GM12864 (cell line): ENCODE results near the gene BCR.

Experiments used
- DNase-seq: peaks from one replicate; pipeline ENCODE4 v3.0.0-alpha.2; 2011; ENCODE audit warnings: low read depth
- H3K4me3 ChIP-seq: 2 replicates; pipeline ENCODE4 v1.5.1; 2011; ENCODE audit warnings: mild to moderate bottlenecking, low read depth, low read length, control low read depth
- TF ChIP-seq, protein P1 (sequence below): IDR thresholded peaks from 2 replicates; pipeline ENCODE4 v1.5.1; 2011; ENCODE audit warnings: low read depth, mild to moderate bottlenecking, moderate library complexity, low read length, control low read depth, inconsistent platforms; ENCODE audit errors: missing control alignments

Gene BCR

DNA sequence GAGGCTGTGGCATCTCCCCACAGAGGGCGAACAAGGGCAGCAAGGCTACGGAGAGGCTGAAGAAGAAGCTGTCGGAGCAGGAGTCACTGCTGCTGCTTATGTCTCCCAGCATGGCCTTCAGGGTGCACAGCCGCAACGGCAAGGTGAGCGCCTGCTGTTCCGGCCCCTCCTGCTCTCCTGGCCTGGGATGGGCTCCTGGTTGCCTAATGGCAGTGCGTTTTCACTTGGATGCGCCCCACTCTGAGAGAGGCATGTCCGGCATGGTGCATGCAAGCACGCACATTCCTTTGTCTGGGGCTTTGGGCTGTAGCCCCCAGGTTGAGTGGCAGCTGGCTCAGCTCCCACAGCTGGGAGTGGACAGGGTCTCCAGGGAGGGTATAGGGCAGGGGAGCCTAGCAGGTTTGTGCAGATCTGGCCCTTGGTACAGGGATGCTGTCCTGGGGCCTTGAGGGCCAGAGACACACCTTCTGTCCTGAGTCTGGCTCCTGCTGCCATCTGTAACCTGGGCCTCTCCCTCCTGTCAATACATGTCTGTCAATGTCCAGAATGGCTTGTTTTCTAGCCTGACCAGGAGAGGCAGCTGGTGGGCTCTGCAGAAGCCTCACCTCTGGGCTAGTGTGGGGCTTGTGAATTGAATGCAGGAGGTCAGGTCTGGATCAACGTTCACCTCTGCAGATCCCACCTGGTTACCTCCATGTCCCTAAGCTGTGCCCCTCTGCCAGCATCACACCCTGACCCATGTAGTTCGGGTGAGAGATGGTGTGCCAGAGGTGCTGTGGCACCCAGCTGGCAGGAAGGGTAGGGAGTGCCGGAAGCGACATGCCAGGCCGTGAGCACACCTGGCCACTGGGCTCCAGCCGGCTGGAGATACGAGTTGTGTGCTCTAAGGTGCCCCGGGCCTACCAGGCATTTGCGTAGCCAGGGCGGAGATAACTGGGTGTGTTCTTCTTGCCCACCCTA lies 107.1 kb downstream of the BCR start:
- TF ChIP-seq, protein P1, sequence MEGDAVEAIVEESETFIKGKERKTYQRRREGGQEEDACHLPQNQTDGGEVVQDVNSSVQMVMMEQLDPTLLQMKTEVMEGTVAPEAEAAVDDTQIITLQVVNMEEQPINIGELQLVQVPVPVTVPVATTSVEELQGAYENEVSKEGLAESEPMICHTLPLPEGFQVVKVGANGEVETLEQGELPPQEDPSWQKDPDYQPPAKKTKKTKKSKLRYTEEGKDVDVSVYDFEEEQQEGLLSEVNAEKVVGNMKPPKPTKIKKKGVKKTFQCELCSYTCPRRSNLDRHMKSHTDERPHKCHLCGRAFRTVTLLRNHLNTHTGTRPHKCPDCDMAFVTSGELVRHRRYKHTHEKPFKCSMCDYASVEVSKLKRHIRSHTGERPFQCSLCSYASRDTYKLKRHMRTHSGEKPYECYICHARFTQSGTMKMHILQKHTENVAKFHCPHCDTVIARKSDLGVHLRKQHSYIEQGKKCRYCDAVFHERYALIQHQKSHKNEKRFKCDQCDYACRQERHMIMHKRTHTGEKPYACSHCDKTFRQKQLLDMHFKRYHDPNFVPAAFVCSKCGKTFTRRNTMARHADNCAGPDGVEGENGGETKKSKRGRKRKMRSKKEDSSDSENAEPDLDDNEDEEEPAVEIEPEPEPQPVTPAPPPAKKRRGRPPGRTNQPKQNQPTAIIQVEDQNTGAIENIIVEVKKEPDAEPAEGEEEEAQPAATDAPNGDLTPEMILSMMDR, result no peak
- DNase-seq, result no peak

GRCh38 chr22:23288301-23289129 lies 108.2 kb downstream of the BCR start:
- no peak for DNase-seq
- TF ChIP-seq, protein P1, result no peak
- no peak overlapping the region for H3K4me3 ChIP-seq

More for the DNA sequence above, 107.1 kb downstream of the BCR start:
- H3K4me3 ChIP-seq, result no peak overlapping the region

DNA sequence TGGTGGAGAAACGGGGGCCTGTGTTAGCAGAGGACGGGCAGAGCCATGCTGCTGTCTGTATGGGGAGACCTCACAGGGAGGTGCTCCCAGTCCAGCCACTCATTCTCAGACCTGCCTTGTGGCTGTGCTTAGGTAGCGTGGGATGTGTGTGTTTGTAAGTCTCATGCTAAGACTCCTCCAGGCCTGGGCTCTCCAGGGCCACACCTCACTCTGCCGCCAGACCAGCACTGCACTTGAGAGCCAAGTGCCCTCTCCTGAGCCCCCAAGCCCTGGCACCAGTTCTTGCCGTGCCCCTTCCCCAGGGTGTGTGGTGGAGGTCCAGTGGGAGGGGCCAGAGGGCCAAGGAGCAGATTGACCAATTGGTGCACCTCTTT lies 108.8 kb downstream of the BCR start:
- TF ChIP-seq, protein P1, result no peak
- DNase-seq, result no peak
- H3K4me3 ChIP-seq, result no peak overlapping the region

- DNase-seq, result no peak
- H3K4me3 ChIP-seq, result no peak overlapping the region
- TF ChIP-seq, protein P1, result peak; percentile 85
Observed at GRCh38 chr22:23289851-23290724, 109.8 kb downstream of the BCR start.

GRCh38 chr22:23291806-23292452 lies 111.6 kb downstream of the BCR start:
- TF ChIP-seq, protein P1, result no peak
- no peak overlapping the region for H3K4me3 ChIP-seq
- no peak for DNase-seq
